ENCODE measurements around the gene PLEKHG2. TPM values are rescaled to one million over a fixed set of nuclear protein-coding genes. Genes with fewer than 3 reads are reported as not detected.

Gene PLEKHG2
- total RNA-seq, 4 donors from 2014 or later = 8.2 to 29.1 (median 10.7) TPM

GRCh38 chr19:39422020-39422419 lies 9.6 kb downstream of the PLEKHG2 start:
- intact Hi-C loops (cut with DNase I) = no loop called here
- Histone ChIP-seq H3K4me1 (no peaks in the 10 kb centered on the region), H3K4me3 (replicated peaks in 1 of 3) (no peak overlapping the region), H3K27me3 (no peaks in the 10 kb centered on the region), H3K27ac (no peak overlapping the region), H3K9me3 (no peaks in the 10 kb centered on the region), H3K36me3 (peaks cover 7 to 11% of the 10 kb centered on the region in 2 donors)
- TF ChIP-seq CTCF (IDR thresholded peaks at IDR 0.05) = no peak
- DNase-seq = no peak
- WGBS, 2 donors = 88 to 93% methylated on average over 5 of the region's 5 CpGs

GRCh38 chr19:39423258-39424086 lies 11.0 kb downstream of the PLEKHG2 start:
- DNase-seq = no peak
- TF ChIP-seq CTCF (IDR thresholded peaks at IDR 0.05) = no peak
- no peak for TF ChIP-seq POLR2A (IDR thresholded peaks at IDR 0.05)
- Histone ChIP-seq H3K4me3 (replicated peaks in 1 of 3) (no peak overlapping the region), H3K27ac (no peak overlapping the region), H3K27me3 (no peaks in the 10 kb centered on the region), H3K9me3 (no peaks in the 10 kb centered on the region), H3K4me1 (peaks cover 4 to 5% of the 10 kb centered on the region in 2 donors), H3K36me3 (peaks cover 5 to 7% of the 10 kb centered on the region in 2 donors)
- intact Hi-C loops (cut with DNase I) = no loop called here
- 89 to 91% methylated on average over 27 of the region's 35 CpGs for WGBS, 2 donors

GRCh38 chr19:39424934-39425333 lies 12.5 kb downstream of the PLEKHG2 start:
- WGBS, 2 donors = 80 to 95% methylated on average over 8 to 16 of the region's 16 CpGs
- no peak for DNase-seq
- TF ChIP-seq POLR2A (IDR thresholded peaks at IDR 0.05) (no peak), CTCF (IDR thresholded peaks at IDR 0.05) (no peak)
- Histone ChIP-seq H3K4me3 (replicated peaks in 1 of 3) (no peak overlapping the region), H3K36me3 (peaks cover 2 to 5% of the 10 kb centered on the region in 2 donors), H3K27me3 (no peaks in the 10 kb centered on the region), H3K4me1 (peaks cover 6 to 13% of the 10 kb centered on the region in 2 donors), H3K27ac (no peak overlapping the region), H3K9me3 (no peaks in the 10 kb centered on the region)
- intact Hi-C loops (cut with DNase I) = no loop called here

- no peak overlapping the region for H3K27ac ChIP-seq
- peaks cover 7 to 17% of the 10 kb centered on the region in 2 donors for H3K4me1 ChIP-seq
- no peaks in the 10 kb centered on the region for H3K27me3 ChIP-seq
- 89 to 93% methylated on average over 7 of the region's 7 CpGs for WGBS, 2 donors
- DNase-seq = no peak
- no peak overlapping the region for H3K4me3 ChIP-seq (replicated peaks in 1 of 3)
- TF ChIP-seq POLR2A (IDR thresholded peaks at IDR 0.05) = no peak
- TF ChIP-seq CTCF (IDR thresholded peaks at IDR 0.05) = no peak
- no peaks in the 10 kb centered on the region for H3K9me3 ChIP-seq
- peaks cover 0 to 5% of the 10 kb centered on the region in 2 donors for H3K36me3 ChIP-seq
- intact Hi-C loops (cut with DNase I) = no loop called here
These were observed 13.3 kb downstream of the PLEKHG2 start for GRCh38 chr19:39425744-39426143.

GRCh38 chr19:39426170-39426569 lies 13.7 kb downstream of the PLEKHG2 start:
- no peak for TF ChIP-seq POLR2A (IDR thresholded peaks at IDR 0.05)
- no peak for TF ChIP-seq CTCF (IDR thresholded peaks at IDR 0.05)
- Histone ChIP-seq H3K4me3 (replicated peaks in 1 of 3) (no peak overlapping the region), H3K9me3 (no peaks in the 10 kb centered on the region), H3K27me3 (no peaks in the 10 kb centered on the region), H3K36me3 (peaks cover 0 to 5% of the 10 kb centered on the region in 2 donors), H3K4me1 (peaks cover 11 to 22% of the 10 kb centered on the region in 2 donors), H3K27ac (no peak overlapping the region)
- intact Hi-C loops (cut with DNase I) = no loop called here
- DNase-seq = no peak
- 65 to 66% methylated on average over 5 of the region's 5 CpGs for WGBS, 2 donors

Measured in thyroid gland (tissue), 4 donors.